Activated CD4-positive, alpha-beta T cell treated with anti-CD3 and anti-CD28 coated beads, Interleukin-2, amount 10 ng/mL, durations not matched to agents 7 days and 5 days (primary cell): Measurements from ENCODE around the gene SH3BGRL3. TPM values are rescaled to one million over a fixed set of nuclear protein-coding genes. Genes with fewer than 3 reads are reported as not detected.

ENCODE experiments used
- CTCF ChIA-PET: fragments of 350-600 bp; sonication (Branson Sonifier 250); formaldehyde crosslinking; loops from one replicate; lab custom pipeline; 2021; ENCODE audit warnings: antibody characterized with exemption; lab: Charles Lee
- POLR2A ChIA-PET: fragments of 350-600 bp; sonication (Branson Sonifier 250); formaldehyde crosslinking; loops from one replicate; lab custom pipeline; 2021; ENCODE audit warnings: antibody characterized with exemption; lab: Charles Lee
- DNase-seq: peaks from one replicate; pipeline ENCODE4 v3.0.0-alpha.2; 2020
- H3K27ac Mint-ChIP-seq: one replicate; pipeline ENCODE4 v1.8.0; 2021; ENCODE audit warnings: mild to moderate bottlenecking, moderate library complexity, mixed read lengths
- H3K27me3 Mint-ChIP-seq: one replicate; pipeline ENCODE4 v1.8.0; 2021; ENCODE audit warnings: mixed read lengths
- H3K36me3 Mint-ChIP-seq: one replicate; pipeline ENCODE4 v1.8.0; 2021; ENCODE audit warnings: low read depth, mixed read lengths
- H3K4me1 Mint-ChIP-seq: one replicate; pipeline ENCODE4 v1.8.0; 2021; ENCODE audit warnings: mixed read lengths
- H3K4me3 Mint-ChIP-seq: one replicate; pipeline ENCODE4 v1.8.0; 2021; ENCODE audit warnings: mild to moderate bottlenecking, moderate library complexity, mixed read lengths
- H3K9me3 Mint-ChIP-seq: one replicate; pipeline ENCODE4 v1.8.0; 2021; ENCODE audit warnings: mixed read lengths
- total RNA-seq, 2 experiments: library from RNA; stranded (reverse); gene quantifications; one replicate each; pipeline ENCODE4 v1.2.3, GENCODE V29; 2021

SH3BGRL3 gene
- total RNA-seq, 2 experiments from 2014 or later, result 606 to 707 TPM

- no peak overlapping the region for H3K4me3 Mint-ChIP-seq
- H3K4me1 Mint-ChIP-seq, result no peaks in the 10 kb centered on the region
- no peaks in the 10 kb centered on the region for H3K27me3 Mint-ChIP-seq
- H3K27ac Mint-ChIP-seq, result no peak overlapping the region
- H3K9me3 Mint-ChIP-seq, result peaks cover under 1% of the 10 kb centered on the region
- H3K36me3 Mint-ChIP-seq, result peaks cover 73% of the 10 kb centered on the region
- DNase-seq, result no peak
- POLR2A ChIA-PET, result interaction anchor here (0.6 kb wide), 1 partner anchor 64 kb away, joined by 3 read pairs; no protein-coding TSS in a partner anchor
- CTCF ChIA-PET, result interaction anchor here (0.7 to 1.7 kb wide), 6 partner anchors 11 to 94 kb away, joined by 3 to 7 read pairs (median 5); partner anchors contain the start of genes CEP85 and ZNF593
Observed at GRCh38 chr1:26263212-26263611, 16.7 kb upstream of the SH3BGRL3 start.

DNA sequence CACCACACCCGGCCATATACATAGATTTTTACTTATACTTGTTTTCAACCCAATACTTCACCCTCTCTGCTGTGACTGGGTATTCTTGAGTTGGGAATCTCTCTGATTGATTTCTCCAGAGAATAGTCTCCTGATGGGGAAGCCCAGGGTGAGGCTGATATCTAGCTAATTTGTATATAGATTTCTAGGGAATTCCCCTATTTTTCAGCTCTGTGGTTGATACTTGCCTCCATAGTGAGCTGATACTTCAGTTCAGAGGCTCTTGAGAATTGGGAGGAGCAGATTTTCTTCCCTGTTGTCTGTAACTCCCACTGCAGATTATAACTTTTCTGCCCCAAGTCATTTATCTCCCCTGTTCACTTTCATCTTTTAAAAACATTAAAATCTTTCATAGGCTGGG is 14.5 kb upstream of the SH3BGRL3 start:
- H3K4me3 Mint-ChIP-seq, result no peak overlapping the region
- peaks cover 75% of the 10 kb centered on the region for H3K36me3 Mint-ChIP-seq
- H3K27ac Mint-ChIP-seq, result no peak overlapping the region
- DNase-seq, result no peak
- H3K4me1 Mint-ChIP-seq, result no peaks in the 10 kb centered on the region
- H3K27me3 Mint-ChIP-seq, result no peaks in the 10 kb centered on the region
- H3K9me3 Mint-ChIP-seq, result peaks cover 13% of the 10 kb centered on the region
- ChIA-PET POLR2A (interaction anchor here (0.7 kb wide), 1 partner anchor 276 kb away, joined by 3 read pairs; no protein-coding TSS in a partner anchor), CTCF (interaction anchor here (1.1 to 1.7 kb wide), 4 partner anchors 10 to 125 kb away, joined by 3 to 7 read pairs (median 4); partner anchors contain the start of gene CEP85)

GRCh38 chr1:26268290-26269197 is 11.3 kb upstream of the SH3BGRL3 start:
- Mint-ChIP-seq H3K4me1 (peaks cover 2% of the 10 kb centered on the region), H3K36me3 (peaks cover 78% of the 10 kb centered on the region), H3K27me3 (no peaks in the 10 kb centered on the region), H3K9me3 (peaks cover 13% of the 10 kb centered on the region), H3K4me3 (no peak overlapping the region), H3K27ac (no peak overlapping the region)
- CTCF ChIA-PET, result interaction anchor here (1.1 kb wide), 1 partner anchor 21 kb away, joined by 3 read pairs; no protein-coding TSS in a partner anchor
- DNase-seq, result no peak
- POLR2A ChIA-PET, result no interaction called here

GRCh38 chr1:26269198-26269550 is 10.7 kb upstream of the SH3BGRL3 start:
- Mint-ChIP-seq H3K27ac (no peak overlapping the region), H3K27me3 (no peaks in the 10 kb centered on the region), H3K36me3 (peaks cover 74% of the 10 kb centered on the region), H3K4me3 (no peak overlapping the region), H3K9me3 (peaks cover 13% of the 10 kb centered on the region), H3K4me1 (peaks cover 4% of the 10 kb centered on the region)
- ChIA-PET POLR2A (no interaction called here), CTCF (interaction anchor here (0.6 kb wide), 1 partner anchor 557 kb away, joined by 3 read pairs; no protein-coding TSS in a partner anchor)
- no peak for DNase-seq

- H3K4me3 Mint-ChIP-seq, result no peak overlapping the region
- H3K27me3 Mint-ChIP-seq, result no peaks in the 10 kb centered on the region
- ChIA-PET POLR2A (interaction anchor here (0.6 kb wide), 1 partner anchor 120 kb away, joined by 3 read pairs; no protein-coding TSS in a partner anchor), CTCF (interaction anchor here (0.7 to 21.4 kb wide), 27 partner anchors 9 to 142 kb away, joined by 3 to 442 read pairs (median 4); partner anchors contain the start of genes CD52, CEP85 and ZNF593)
- peaks cover 55% of the 10 kb centered on the region for H3K4me1 Mint-ChIP-seq
- H3K36me3 Mint-ChIP-seq, result peaks cover 65% of the 10 kb centered on the region
- peak overlapping the region; percentile 10 for H3K27ac Mint-ChIP-seq
- DNase-seq, result no peak
- no peaks in the 10 kb centered on the region for H3K9me3 Mint-ChIP-seq
Observed at GRCh38 chr1:26274801-26275425, 5.0 kb upstream of the SH3BGRL3 start.

GRCh38 chr1:26275580-26276431 is 4.1 kb upstream of the SH3BGRL3 start:
- H3K27me3 Mint-ChIP-seq, result no peaks in the 10 kb centered on the region
- peaks cover 57% of the 10 kb centered on the region for H3K4me1 Mint-ChIP-seq
- DNase-seq, result peak; percentile 86
- no peaks in the 10 kb centered on the region for H3K9me3 Mint-ChIP-seq
- H3K4me3 Mint-ChIP-seq, result no peak overlapping the region
- POLR2A ChIA-PET, result interaction anchor here (0.6 kb wide), 1 partner anchor 1002 kb away, joined by 3 read pairs; no protein-coding TSS in a partner anchor
- CTCF ChIA-PET, result interaction anchor here (0.6 to 21.4 kb wide), 27 partner anchors 9 to 415 kb away, joined by 3 to 442 read pairs (median 4); partner anchors contain the start of genes CD52, CEP85 and ZNF593
- H3K36me3 Mint-ChIP-seq, result peaks cover 62% of the 10 kb centered on the region
- peak overlapping the region; percentile 86 for H3K27ac Mint-ChIP-seq

- no peaks in the 10 kb centered on the region for H3K9me3 Mint-ChIP-seq
- peaks cover 63% of the 10 kb centered on the region for H3K4me1 Mint-ChIP-seq
- DNase-seq, result no peak
- peak overlapping the region; percentile 86 for H3K27ac Mint-ChIP-seq
- H3K36me3 Mint-ChIP-seq, result peaks cover 65% of the 10 kb centered on the region
- ChIA-PET POLR2A (interaction anchor here (0.6 kb wide), 1 partner anchor 1001 kb away, joined by 3 read pairs; no protein-coding TSS in a partner anchor), CTCF (interaction anchor here (0.5 to 21.4 kb wide), 13 partner anchors 9 to 223 kb away, joined by 3 to 442 read pairs (median 5); partner anchors contain the start of genes CD52 and CEP85)
- peak overlapping the region; percentile 36 for H3K4me3 Mint-ChIP-seq
- no peaks in the 10 kb centered on the region for H3K27me3 Mint-ChIP-seq
Observed at GRCh38 chr1:26276432-26276838, 3.5 kb upstream of the SH3BGRL3 start.

GRCh38 chr1:26277261-26277661 is 2.6 kb upstream of the SH3BGRL3 start:
- Mint-ChIP-seq H3K4me3 (peak overlapping the region; percentile 36), H3K4me1 (peaks cover 69% of the 10 kb centered on the region), H3K9me3 (no peaks in the 10 kb centered on the region), H3K27ac (peak overlapping the region; percentile 88), H3K27me3 (no peaks in the 10 kb centered on the region), H3K36me3 (peaks cover 67% of the 10 kb centered on the region)
- no peak for DNase-seq
- ChIA-PET CTCF (interaction anchor here (0.7 to 21.4 kb wide), 7 partner anchors 9 to 140 kb away, joined by 3 to 442 read pairs (median 4); partner anchors contain the start of genes CD52 and CEP85), POLR2A (interaction anchor here (0.6 kb wide), 1 partner anchor 203 kb away, joined by 4 read pairs; no protein-coding TSS in a partner anchor)

- ChIA-PET CTCF (interaction anchor here (0.5 to 21.4 kb wide), 10 partner anchors 9 to 532 kb away, joined by 3 to 442 read pairs (median 4); partner anchors contain the start of genes CD52 and CEP85), POLR2A (interaction anchor here (0.6 to 0.8 kb wide), 2 partner anchors 10 to 203 kb away, joined by 3 to 4 read pairs; no protein-coding TSS in a partner anchor)
- no peak overlapping the region for H3K4me3 Mint-ChIP-seq
- H3K27me3 Mint-ChIP-seq, result no peaks in the 10 kb centered on the region
- H3K4me1 Mint-ChIP-seq, result peaks cover 73% of the 10 kb centered on the region
- no peak for DNase-seq
- peaks cover 68% of the 10 kb centered on the region for H3K36me3 Mint-ChIP-seq
- no peaks in the 10 kb centered on the region for H3K9me3 Mint-ChIP-seq
- H3K27ac Mint-ChIP-seq, result peak overlapping the region; percentile 88
Observed at GRCh38 chr1:26277719-26278118, 2.2 kb upstream of the SH3BGRL3 start.

DNA sequence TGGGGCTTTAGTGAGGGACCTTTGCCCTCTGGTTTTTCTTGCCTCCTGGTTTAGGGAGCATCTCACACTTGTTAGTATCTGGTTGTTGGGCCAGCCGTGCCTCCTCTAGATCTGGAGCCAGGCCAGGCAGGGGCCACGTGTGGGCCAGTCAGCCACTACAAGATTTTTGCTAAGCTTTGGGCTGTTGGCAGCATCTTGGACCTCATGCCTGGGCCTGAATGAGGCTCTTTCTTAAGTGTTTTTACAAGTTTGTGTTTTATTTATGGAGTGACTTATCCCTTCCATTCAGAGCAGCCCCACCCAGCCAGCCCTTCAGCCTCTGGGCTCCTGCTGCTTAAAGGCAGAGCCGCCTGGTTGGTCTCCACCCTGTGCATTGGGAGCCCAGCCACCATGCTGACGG is 1.6 kb upstream of the SH3BGRL3 start:
- Mint-ChIP-seq H3K27me3 (no peaks in the 10 kb centered on the region), H3K27ac (peak overlapping the region; percentile 88), H3K4me1 (peaks cover 79% of the 10 kb centered on the region), H3K36me3 (peaks cover 69% of the 10 kb centered on the region), H3K9me3 (no peaks in the 10 kb centered on the region), H3K4me3 (peak overlapping the region; percentile 86)
- DNase-seq, result no peak
- ChIA-PET POLR2A (interaction anchor here (0.8 kb wide), 1 partner anchor 9 kb away, joined by 3 read pairs; no protein-coding TSS in a partner anchor), CTCF (interaction anchor here (0.5 to 21.4 kb wide), 8 partner anchors 8 to 532 kb away, joined by 3 to 442 read pairs (median 4); partner anchors contain the start of gene CD52)
